GM19193 (cell line): ENCODE data around the gene TMEM145.

ENCODE experiments used
- POLR2A ChIP-seq: IDR thresholded peaks from 4 replicates; pipeline ENCODE4 v1.6.1; 2011; ENCODE audit not compliant: insufficient read depth, insufficient read length; ENCODE audit errors: extremely low read depth

TMEM145 gene

DNA sequence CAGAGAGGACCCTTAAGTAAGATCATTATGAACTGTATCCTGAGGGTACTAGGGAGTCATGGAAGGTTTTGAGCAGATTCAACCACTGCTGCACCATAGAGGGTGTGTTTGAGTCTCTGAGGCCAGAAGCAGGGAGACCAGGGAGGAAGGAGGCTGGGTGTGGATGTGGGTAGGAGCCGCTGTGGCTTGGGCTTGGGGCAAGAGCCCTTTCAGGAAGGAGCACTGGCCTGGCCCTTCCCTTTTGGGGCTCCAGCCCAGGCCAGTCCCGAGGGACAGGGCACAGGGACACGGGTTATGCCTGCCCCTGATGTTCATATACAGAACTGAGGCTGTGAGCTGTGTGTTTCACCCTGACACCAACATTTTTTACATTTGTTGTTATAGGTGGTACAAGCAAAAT, 36.8 kb upstream of the TMEM145 start:
- TF ChIP-seq POLR2A, result no peak

DNA sequence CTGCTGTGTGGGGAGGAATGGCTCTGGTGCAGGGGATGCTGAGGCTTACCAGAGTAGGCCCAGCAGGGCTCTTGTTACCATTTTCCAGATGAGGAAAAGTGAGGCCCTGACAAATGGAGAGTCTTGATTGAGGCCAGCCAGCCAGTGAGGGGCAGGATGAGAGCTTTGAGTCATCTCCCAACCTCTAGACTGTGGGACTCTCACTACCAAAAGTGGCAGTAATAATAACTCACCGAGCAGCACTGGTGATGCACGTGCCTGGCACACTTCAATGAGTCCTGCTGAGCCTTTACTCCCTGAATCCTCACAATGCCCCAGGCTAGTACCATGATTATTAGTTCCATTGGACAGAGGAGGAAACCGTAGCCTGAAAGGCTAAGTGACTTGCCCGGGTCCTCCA, 36.3 kb upstream of the TMEM145 start:
- TF ChIP-seq POLR2A, result no peak

DNA sequence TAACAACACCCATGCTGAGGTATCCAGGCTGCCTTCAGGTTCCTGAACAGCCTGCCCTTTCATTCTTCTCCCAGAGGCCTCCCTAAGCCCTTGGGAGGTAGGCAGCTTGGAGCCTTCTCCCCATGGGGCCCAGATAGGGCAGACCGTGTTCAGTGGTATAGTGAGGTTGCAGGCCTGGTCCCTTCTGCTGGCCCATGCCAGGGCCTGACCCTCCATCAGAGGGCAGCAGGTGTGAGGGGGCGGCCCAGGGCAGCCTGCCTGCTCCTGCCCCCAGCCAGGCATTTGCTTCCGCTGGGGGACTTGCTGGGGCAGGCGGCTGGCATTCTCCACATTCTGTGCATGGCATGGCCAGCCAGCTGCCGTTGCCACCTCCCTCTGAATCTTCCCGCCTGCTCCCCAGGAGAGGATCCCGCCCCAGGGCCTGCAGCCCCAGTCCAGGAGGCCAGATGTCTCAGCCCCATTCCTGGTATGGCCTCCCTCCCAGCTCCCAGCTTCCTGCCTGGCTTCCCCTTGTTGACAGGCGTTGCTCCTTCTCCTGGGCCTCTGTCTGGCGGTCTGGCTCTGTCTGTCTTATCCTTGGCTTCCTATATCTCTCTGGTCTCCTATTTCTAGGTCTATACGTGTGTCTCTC, 35.2 kb upstream of the TMEM145 start:
- TF ChIP-seq POLR2A, result no peak

DNA sequence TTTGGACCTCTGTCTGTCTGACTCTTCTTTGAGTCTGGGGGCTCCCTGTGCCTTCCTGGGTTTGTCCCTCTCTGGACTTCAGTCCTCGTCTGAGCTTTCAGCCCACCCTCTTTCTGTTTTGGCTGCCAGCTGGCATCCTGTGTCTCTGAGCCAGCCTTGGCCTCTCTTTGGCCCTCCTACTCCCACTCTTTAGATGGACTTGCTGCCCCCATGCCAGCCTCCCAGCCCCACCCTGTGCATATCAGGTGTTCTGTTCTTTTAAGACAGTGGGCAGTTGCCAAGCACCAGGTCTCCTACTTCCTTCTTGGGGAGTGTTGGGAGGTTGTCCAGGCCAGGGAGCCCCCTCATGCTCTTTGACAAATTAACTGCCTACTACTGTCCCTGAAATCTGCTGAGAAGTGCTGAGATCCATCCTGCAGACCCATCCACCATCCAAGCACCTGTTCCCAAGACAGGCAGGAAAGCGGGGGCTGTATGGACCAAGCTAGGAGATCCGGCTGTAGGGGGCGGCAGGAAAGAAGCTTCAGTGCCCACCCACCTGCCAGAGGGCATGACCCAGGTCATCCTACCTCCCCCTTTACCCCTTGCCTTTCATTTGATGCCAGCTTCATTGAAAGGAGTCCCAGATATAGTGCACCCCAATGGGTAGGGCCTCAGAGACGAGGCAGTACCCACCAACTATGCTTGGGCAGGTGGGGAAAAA, 34.5 kb upstream of the TMEM145 start:
- no peak for TF ChIP-seq POLR2A

DNA sequence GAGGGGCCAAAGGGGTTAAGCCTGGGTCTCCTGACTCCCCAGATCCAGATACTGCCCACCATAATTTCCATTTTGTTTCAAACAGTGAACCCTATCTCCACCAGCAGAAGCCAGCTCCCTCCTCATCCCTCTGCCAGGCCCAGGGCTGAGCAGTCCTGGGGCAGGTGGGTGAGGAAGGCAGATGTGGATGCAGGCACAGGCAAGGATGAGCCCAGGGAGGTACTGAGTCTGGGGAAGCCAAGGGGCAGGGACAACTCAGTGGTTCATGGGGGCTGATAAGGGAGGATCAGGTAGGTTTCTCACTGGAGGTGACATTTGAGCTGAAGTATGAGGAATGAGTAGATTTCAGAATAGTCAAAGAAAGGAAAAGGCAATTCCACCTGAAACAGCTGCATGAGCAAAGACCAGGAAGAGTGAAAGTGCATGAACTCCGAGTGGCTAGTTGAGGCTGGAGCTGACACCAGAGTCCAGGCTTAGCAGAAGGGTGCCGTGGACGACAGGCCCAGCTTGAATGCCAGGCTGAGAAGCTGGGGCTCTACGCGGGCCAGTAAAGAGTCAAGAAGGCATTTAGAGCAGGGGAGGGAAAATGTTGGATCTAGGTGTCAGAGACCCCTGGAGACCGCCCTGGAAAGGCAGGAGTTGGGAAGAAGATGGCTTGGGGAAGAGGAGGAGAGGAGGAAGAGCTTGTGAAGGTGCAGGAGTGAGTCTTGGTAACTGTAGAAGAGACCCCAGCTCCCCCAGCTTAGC, 33.8 kb upstream of the TMEM145 start:
- no peak for TF ChIP-seq POLR2A

DNA sequence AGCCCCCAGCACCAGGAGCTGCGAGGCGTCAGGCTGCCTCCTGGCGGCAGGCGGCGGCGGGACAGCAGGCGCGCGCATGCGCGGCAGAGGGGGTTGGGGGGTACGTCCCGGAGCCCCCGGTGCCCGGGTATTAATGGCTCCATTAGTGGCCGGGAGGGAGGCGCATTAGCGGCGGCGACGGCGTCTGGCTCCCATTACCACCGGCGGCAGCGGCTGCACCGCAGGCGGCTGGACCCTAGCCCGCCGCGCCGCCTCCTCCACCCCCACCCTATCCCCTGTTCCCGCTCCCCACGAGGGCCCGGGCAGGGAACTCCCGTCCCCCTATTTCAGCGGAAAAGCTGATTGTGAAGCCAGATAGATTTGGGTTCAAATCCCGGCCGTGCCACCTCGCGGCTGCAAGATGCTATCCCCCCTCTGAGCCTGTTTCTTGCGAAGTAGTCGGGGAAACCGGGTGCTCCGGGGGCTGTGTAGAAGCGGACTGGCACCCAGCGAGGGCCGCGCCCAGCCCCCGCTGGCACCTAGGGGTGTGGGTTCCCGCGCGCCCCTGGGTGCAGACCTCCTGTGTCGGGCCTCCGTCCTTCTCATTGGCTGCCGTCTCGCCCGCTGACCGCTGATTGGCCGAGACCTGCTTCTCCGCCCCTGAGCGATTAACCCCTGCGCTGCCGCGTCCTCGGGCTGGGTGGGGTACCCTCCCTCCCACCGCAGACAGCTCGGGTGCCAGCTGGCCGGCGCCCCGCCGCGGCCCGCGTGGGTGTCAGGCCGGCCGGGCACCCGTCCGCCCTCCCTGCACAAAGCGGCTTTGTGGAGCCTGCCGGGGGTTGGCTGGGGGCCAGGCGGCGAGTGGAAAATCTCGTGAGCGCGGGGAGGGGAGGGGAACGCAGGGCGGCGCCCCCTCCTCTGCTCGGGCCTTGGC, 33.0 kb upstream of the TMEM145 start:
- TF ChIP-seq POLR2A, result peak; percentile 72

DNA sequence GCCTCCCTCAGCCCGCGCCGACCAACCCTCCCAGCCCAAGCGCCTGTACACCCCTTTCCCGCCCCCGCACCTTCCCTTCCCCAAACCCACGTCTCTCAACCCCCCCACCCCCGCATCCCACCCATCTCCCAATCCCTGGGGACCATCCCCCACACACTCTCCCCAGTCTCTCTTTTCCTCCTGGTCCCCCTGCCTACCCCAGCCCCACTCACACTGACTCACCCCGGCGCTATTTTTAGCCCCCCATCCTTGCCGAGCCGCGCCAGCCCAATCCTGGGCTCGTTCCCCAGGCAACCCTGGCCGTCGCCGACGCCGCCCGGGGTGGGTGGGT, 32.3 kb upstream of the TMEM145 start:
- TF ChIP-seq POLR2A, result no peak

DNA sequence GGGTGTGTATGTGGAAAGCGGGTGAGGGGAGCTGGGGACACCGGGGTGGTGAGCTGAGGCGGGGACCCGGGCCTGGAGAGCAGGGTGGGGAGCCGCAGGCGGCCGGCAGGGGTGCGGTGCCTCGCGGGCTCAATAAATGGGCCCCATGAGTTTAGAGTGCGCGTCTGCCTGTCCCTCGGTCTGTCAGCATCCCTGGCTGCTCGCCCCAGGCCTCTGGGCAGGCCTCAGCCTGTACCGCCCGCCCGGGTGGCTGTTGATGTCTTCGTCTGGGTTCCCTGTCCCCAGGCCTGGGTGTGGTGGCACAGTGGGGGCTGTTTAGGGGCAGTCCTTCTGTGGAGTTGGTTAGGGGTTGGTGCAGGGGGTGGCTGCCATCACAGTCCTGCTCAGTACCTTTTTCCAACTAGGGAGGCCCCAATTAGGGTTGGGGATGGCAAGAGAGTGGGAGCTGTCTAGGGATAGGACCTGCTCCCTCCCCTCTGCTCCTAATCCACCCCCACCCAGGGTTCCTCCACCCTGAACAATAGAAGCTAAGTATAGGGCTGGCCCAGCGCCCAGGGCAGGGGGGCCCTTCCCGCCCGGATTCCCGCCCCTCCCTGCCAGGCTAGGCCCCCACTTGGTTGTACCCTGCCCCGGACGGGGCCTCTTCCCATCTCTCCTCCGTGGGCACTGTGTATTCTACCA, 31.8 kb upstream of the TMEM145 start:
- TF ChIP-seq POLR2A, result no peak

DNA sequence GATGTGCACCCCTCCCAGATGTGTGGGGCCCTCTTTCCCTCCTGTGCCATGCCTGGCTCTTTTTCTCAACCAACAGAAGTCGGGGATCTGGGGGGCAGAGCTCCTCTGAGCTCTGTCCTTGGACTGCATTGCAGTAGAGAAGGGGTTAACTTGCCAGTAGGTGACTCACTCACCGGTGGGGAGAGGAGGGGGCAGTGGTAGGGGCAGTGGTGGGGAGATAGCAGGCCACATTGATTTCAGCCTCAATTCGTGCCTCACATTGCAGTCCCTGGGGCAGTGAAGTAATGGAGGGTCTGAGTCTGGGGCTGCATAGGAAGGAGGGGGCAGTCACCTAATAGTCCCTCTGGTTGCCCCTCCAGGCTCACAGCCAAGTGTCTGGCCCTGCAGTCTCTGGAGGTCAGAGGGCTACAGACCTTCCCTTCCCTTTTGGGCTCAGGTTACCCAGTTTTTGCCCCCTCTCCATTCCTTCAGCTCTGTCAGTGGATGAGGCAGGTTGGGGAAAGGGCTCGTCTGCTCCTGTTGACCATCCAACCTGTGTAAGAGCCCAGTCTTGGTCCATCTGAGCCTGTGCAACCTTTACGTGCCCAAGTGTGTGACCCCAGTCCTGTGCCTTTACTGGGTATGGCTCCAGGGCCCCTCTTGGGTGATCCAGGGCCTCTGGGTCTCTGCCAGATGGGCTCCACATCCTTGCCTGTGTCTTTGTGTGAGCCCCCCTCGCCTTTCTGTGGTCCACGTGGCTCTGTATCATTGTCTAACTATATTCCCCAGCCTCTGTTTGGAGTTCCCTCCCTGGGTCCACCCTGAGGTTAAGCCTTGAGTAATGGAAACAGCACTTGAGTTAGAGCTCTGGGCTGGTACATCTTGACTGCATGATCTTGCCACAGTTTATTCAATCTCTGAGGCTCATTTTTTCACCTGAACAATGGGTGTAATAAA, 31.0 kb upstream of the TMEM145 start:
- no peak for TF ChIP-seq POLR2A

DNA sequence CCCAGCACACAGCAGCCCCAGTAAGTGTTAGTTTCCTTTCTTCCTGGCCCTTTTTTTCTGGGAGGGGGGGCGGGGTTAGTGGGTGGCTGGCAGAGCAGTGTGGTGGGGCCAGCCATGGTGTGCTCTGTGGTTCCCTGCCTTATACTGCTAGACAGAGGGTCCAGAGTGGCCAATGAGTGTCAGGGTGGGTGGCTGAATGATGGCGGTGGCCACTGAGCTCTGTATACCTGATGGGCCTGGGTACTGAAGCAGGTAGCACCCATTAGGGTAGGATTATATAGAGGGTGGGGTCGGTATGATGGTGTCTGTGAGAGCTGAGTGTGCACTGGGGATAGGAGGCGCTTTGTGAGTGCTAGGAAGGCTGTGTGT, 30.3 kb upstream of the TMEM145 start:
- TF ChIP-seq POLR2A, result no peak

DNA sequence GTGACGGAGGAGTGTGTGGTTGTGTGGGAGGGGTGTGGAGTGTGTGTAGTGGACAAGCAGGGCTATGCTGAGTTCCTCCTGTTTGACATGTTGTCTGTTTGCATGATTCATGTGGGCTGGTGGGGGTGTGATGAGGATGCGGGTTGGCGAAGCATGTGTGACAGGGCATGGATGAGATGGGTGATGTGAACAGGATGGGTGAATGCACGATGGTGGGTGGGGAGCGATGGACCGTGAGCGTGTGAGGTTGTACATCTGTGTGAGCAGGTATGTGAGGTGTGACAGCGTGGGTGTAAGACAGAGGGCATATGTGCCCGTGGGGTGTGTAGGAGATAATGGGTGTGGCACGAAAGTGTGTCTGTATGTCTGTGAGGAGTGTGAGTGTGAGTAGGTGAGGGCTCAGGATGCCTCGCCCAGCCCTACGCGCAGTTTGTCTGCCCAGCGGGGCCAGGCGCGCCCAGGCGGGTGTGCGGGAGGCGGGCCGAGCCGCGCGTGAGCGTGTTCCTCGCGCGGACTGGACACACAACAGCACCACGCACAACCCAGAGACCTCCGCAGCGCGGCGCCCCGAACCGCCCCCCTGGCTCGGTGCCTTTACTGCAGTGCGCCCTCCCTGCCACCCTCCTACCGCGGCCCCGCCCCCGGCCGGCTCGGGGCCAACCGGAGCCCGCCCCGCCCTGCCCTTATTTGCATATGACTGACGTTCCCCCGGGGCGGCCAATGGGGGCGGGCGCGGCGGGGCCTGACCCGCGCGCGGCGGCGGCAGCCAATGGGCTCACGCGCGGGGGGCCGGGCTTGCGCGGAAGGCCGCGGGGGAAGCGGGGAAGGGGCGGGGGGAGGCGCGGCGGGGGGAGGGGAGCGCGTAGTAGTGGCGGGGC, 29.7 kb upstream of the TMEM145 start:
- peak; percentile 52 for TF ChIP-seq POLR2A

DNA sequence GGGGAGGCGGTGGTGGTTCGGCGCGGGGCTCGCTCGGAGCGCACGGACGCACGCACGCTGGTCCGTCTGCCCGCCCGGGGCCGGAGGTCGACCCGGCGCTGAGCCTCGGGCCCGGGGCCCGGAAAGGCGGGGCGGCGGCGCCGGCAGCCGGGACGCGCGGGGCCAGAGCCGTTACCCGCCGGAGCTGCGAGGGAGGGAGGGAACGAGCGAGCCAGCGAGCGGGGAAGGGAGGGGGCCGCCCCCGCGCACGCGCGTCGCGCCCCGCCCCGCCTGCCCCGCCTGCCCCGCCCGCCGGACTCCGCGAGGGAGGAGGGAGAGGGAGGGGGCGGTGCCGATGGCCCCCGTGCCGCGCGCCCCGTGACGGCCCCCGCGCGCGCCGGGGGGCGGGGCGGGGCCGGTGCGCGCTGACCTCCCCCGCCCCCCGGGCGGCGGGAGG, 29.0 kb upstream of the TMEM145 start:
- TF ChIP-seq POLR2A, result peak; percentile 50
